Medulla oblongata (tissue), 1 donor: Measurements from ENCODE around the gene CACNA1I.

Experiments used
- DNase-seq: peaks from one replicate; pipeline ENCODE4 v3.0.0-alpha.2; 2015; ENCODE audit errors: extremely low spot score

CACNA1I gene

DNA sequence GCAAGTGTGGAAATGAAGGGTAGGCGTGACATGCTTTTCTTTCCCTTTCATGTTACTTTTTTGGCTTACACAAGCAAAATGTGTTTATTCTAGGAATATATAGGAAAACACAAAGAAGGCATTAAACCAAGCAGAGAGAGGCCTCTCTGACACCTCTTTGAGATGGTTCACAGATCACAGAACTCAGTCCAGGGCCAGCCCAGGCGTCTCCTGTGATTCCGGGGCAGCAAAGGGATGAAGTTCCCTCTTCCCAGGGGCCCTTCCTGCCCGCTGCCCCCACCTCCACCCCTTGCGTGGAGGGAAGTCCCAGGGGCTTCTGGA is 78.0 kb downstream of the CACNA1I start:
- no peak for DNase-seq

DNA sequence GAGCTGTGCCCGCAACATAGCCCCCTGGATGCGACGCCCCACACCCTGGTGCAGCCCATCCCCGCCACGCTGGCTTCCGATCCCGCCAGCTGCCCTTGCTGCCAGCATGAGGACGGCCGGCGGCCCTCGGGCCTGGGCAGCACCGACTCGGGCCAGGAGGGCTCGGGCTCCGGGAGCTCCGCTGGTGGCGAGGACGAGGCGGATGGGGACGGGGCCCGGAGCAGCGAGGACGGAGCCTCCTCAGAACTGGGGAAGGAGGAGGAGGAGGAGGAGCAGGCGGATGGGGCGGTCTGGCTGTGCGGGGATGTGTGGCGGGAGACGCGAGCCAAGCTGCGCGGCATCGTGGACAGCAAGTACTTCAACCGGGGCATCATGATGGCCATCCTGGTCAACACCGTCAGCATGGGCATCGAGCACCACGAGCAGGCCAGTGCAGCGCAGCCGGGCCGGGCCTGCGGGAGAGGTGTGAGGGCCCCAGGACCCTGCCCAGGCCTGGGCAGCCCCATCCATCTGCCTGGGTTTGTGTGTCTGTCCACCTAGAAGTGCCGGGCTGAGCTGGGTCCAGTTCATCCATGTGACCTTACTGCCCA is 79.0 kb downstream of the CACNA1I start:
- no peak for DNase-seq

DNA sequence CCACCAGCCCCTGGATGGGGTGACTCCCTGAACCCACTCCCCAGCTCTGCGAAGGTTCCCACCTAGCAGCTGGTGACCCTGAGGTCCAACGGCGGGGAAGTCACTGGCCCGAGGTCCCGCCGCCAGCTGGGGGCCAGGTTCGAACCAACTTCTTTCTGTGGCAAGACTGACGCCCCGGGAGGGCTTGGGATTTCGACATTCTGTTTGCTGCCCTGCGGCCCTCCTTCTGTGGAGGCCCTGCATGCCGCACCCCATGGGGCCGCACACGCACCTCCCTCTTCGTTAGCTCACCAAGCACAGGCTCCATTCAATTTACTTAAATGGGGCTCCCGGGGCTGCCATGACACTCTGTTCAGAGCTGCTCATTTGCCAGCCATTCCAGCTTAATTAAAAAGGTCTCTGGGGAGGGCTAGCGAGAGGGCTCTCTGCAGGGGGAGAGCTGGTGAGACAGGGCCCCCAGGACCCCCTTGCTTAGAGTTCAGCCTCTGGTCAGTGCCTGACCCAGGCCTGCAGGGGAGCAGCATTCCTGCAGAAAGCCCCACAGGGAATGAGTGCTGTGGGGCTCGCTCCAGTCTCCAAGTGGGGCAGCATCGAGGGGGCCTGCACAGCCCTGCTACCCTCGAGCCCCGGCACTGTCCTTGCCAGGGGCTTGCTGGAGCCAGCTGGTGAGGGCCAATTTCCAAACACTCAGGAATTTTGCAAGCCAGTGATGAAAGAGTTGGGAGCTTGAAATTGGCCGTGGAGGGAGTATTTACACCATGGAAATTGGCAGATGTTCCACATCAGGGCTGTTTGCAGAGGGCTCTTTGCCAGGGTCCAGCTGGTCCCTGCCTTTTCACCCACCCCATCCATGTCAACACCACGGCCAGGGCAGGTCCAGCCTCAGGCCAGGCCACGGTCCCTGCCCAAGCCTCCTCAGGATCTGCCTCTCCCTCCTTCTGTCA is 80.8 kb downstream of the CACNA1I start:
- DNase-seq, result no peak

DNA sequence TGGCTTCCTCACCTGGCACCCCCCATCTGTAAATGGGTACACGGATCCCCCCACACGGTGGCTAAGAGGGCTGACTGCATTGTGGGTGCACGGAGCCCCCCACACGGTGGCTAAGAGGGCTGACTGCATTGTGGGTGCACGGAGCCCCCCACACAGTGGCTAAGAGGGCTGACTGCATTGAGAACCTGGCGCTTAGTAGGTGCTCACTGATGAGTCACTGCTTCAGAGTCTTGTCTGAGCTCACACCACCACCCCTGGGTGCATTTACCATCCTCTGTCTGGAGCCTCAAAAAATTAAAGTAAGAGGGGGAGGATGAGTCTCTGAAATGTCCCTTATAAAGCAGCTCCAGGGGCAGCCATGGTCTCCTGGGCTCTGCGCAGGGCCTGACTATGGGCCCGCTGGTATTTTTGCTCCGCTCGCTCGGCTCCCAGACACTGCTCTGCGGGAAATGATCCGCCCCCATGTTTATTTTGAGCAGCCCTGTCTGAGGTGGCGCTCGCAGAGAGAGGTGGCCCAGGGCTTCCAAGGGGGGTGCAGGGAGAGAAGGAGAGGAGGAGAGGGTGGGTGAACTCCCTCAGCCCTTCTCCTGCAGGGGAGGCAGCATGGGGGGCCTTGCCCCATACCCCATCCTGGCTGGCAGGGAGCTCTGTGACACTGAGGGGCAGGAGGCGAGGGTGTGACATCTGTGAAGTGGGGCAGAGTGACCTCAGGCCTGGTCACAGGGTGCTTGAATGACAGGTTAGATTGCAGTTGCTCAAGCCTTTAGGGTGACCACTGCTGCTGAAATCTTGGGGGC is 82.6 kb downstream of the CACNA1I start:
- DNase-seq, result no peak

DNA sequence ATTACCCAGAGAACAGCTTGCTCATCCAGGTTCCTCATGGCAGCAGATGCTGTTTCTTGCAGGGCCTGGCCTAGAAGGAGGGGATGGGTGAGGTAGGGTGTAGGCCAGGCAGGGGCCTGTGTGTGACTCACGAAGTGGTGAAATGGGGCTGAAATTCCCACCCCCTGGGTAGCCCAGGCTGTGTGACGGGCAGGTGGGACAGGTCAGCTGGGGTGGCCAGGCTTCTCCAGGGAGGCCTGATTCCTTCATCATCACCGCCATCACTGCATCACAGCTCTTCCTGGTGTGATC is 83.2 kb downstream of the CACNA1I start:
- DNase-seq, result no peak

DNA sequence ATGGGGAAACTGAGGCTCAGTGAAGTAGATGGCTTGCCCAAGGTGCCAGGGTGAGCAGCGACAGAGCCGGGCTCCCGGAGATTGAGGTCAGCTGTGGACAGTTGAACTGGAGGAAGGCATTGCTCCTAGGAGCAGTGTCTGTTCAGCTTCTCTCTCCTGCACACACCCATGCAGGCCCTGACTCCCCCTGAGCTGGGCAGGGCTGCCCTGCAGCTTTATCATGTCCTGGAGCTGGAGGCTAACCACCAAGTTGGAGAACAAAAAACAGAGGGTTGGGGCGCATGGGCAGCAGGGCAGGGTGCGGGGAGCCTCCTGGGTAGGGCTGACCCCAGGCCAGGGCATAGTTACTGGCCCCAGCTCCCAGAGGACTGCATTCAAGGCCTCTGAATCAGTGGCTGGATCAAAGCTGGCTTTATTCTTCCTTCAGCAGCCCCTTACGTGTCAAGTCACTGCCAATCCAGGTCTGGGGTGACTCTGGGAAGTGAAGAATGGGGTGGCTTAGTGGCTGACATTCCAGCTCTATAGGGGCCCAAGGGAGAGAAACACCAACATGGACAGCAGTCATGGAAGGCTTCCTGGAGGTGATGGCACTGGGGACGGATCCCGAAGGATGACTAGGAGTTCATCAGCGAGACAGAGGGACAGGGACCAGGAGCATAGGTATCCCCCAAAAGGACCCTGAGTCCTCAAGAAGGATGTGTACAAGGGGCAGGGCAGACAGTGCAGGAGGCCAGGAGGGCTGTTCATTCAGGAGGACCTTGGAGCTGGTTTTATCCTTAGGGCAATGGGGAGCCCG is 83.8 kb downstream of the CACNA1I start:
- DNase-seq, result no peak

DNA sequence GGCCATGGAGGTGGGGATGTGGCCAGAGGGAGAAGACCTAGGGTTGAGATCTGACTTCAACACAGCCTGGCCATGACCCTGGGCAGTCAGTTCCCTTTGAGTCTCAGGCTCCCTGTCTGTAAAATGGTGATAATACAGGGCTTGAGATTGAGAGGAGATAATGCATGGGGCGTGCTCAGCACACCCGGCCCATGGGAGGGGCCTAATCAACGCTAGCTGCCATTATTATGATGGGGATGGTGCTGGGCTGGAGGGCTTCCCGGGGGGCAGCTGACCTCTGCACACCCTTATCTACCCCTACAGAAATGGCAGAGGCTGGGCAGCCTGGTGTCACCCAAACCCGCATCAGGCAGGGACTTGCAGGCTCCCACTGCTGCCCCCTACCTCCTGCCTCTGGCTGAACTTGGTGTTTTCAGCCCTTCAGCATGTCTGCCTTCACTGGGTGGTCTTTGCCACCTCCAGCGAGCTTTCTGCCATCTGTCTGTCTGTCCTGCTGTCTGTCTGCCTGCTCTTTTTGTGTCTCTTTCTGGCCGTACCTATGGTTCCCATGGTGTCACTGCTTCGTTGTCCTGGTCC is 84.5 kb downstream of the CACNA1I start:
- DNase-seq, result no peak

DNA sequence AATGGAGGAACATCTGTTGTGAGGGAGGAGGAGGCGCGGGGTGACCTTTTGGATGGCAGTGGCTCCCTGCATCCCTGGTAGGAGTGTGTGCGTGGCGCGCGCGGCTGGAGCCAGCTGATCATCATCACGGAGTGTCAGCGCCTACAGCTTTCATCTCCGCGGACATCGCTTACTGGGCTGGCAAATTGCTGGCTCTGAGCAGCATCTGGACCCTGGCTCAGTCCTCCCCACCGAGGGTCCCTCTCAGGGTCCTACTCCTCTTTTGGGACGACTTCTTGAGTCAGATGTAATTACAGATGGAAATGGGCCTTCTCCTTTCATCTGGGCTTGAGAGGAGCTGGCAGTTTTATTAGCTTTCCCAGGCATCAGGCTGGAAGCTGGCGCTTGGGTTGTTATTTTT is 85.3 kb downstream of the CACNA1I start:
- no peak for DNase-seq

DNA sequence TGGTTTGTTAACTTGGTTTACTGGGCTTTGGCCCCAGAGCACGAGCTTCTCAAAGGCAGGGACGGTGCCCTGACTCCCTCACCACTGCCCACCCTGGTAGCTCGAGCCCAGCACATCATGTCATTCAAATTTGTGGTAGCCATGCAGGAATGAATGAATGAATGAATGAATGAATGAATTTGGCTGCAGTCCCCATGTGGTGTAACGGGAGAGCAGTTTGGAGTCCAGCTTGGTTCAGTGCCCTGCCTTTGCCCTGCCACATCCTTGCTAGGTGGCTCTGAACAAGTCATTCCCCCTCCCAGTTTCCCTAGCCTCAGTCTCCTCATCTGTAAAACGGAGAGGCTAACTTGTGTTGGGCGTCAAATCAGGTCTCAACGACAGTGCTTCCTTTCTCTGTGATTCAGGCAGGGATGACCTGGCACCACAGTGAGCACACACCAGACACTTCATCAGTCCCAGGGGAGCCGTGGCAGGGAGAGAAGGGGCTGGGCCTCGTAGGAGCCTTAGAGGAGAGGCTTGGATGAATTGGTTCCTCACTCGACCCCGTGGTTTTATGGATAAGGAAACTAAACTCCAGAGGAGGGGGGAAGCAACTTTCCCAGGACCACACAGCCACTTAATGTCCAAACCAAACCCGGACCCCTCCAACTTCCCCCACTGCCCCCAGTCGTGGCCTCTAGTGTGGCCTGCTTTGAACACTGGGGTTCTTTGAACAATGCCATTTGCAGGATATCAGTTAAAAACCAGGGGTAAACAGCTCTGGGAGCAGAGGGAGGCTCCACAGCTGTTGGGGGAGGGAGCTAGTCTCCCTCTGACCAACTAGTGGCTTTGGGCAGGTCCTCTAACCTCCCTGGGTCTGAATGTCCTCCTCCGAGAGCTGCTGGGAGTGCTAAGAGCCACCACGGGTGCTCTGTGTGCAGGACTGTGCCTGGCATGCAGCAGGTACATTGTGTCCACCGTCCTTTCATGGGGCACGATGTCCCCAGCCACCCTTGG is 86.2 kb downstream of the CACNA1I start:
- DNase-seq, result peak; percentile 4

DNA sequence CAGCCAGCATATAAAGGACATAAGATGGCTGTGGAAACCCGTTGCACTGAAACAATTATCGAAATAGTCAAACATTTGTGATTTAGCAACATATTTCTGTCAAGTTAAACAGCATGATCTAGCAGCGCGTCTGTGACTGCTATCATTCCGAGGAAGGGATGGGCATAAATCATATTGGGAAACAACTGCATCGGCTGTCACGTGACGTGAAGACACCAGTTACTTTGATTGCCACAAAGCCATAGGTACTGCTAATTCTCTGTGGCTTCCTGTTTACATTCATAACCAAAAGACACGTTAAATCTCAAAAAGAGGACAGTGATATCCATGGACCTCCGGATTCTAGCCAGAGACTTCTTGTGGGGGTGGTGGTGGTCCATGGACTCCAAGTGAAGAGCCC is 87.8 kb downstream of the CACNA1I start:
- DNase-seq, result no peak

DNA sequence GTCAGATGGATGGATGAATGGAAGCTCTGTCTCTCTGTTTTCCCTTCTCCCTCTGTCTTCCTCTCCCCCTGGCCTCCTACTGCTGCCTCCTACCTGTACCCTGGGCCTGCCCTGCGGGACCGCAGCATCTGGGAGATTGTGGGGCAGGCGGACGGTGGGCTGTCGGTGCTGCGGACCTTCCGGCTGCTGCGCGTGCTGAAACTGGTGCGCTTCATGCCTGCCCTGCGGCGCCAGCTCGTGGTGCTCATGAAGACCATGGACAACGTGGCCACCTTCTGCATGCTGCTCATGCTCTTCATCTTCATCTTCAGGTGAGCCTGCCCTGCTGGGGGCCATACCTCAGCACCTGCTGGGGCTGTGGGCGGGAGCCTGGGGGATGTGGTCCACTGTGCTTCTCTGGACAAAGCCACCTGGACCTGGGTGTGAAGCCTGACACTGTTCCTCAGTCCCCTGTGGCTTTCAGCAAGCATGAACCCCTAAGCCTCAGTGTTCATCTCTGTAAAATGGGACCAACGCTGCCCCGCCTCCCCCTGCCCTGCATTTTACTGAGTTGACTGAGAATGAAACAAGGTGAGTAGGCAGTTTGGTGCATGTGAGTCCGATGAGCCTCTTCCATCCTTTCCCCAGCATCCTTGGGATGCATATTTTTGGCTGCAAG is 88.4 kb downstream of the CACNA1I start:
- no peak for DNase-seq

DNA sequence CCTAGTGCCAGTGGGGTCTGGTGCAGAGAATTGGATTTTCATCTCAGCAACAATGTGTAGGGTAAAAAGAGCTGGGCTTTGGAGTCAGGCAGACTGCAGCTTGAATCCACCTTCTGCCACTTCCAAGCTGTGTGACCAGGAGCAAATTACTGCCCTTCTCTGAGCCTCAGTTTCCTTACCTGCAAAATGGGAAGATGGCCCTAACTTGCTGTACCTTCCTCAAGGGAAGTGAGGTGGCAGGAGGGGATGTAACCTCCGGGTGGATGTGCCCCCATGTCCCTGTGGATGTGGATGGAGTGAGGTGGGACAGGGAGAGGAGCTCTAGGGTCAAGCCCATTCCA is 90.9 kb downstream of the CACNA1I start:
- no peak for DNase-seq

DNA sequence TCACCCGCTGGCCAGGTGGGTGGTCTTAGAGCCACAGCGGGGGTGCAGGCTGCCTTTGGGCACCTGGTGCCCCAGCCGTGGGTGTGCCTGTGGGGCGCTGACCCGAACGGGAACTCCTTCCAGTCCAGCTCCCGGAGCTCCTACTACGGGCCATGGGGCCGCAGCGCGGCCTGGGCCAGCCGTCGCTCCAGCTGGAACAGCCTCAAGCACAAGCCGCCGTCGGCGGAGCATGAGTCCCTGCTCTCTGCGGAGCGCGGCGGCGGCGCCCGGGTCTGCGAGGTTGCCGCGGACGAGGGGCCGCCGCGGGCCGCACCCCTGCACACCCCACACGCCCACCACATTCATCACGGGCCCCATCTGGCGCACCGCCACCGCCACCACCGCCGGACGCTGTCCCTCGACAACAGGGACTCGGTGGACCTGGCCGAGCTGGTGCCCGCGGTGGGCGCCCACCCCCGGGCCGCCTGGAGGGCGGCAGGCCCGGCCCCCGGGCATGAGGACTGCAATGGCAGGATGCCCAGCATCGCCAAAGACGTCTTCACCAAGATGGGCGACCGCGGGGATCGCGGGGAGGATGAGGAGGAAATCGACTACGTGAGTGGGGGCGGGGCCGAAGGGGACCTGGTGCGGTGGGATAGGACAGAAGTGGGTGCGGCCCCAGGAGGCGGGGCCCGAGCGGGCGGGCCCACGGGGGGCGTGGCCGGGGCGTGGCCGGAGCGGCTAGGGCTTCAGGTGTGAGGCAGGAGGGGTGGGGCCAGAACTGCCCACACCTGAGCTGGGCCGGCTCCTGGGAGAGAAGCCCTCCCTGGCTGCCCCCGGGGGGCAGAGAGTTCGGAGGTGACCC is 91.5 kb downstream of the CACNA1I start:
- DNase-seq, result no peak

DNA sequence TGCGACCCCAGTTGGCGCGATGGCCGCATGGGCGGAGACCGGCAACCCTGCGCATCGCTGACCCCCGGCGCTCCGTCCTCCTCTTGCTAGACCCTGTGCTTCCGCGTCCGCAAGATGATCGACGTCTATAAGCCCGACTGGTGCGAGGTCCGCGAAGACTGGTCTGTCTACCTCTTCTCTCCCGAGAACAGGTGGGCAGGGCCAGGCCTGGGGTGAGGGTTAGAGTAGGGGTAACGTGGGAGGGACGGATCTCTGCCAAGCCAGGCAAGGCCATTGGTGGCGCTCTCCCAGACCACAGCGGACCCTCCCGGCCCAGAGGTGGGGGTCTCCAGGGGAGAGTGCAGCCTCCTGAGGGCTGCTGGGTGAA is 92.1 kb downstream of the CACNA1I start:
- DNase-seq, result no peak

DNA sequence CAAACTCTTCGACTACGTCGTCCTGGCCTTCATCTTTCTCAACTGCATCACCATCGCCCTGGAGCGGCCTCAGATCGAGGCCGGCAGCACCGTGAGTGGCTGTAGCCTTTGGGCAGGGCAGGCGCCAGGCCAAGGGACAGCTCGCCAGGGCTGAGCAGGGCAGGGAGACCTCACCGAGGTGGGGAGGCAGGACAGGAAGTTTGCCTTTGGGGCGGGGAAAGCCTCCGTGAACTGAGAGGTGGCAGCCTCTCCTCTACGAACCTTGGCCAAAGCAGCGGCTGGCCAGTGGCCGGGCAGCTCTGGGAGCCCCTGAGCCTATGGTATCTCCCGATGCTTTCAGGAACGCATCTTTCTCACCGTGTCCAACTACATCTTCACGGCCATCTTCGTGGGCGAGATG is 93.2 kb downstream of the CACNA1I start:
- no peak for DNase-seq

DNA sequence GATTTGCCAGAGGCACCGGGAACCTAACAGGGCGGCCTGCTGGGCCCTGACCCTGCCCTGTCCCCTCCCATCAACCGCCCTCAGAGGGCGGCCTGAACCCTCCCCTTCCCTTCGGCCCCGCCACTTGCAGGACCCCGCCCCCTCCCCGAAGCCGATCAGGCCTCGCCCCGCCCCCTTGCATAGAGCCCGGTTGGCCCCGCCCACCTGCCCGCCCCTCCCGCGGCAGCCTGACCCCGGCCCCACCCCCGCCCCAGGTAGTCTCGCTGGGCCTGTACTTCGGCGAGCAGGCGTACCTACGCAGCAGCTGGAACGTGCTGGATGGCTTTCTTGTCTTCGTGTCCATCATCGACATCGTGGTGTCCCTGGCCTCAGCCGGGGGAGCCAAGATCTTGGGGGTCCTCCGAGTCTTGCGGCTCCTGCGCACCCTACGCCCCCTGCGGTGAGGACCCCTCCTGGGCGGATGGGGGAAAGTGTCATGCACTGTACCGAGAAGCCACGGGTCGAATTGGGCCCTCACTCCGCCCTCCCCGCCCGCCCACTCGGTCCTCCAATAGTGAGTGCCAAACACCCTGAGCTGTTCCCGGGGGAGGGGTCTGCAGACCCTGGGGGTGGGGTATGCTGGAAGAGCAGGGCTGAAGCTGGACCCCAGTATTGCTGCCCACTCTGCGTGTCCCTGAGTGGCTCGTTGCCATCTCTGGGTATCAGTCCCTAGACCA is 94.1 kb downstream of the CACNA1I start:
- DNase-seq, result no peak

DNA sequence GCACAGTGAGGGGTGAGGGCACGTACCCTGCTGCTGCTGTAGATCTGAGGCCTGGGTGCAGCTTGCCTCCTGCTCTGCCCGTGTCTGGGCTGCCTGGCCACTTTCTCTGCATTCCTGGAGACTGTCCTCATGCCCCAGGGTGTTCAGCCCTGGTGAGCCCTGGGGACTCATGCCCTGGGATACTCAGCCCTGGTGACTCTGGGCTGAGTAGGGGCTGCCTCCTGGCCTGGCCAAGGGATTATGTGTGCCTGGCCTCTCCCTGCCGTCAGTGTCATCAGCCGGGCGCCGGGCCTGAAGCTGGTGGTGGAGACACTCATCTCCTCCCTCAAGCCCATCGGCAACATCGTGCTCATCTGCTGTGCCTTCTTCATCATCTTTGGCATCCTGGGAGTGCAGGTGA is 94.7 kb downstream of the CACNA1I start:
- no peak for DNase-seq

DNA sequence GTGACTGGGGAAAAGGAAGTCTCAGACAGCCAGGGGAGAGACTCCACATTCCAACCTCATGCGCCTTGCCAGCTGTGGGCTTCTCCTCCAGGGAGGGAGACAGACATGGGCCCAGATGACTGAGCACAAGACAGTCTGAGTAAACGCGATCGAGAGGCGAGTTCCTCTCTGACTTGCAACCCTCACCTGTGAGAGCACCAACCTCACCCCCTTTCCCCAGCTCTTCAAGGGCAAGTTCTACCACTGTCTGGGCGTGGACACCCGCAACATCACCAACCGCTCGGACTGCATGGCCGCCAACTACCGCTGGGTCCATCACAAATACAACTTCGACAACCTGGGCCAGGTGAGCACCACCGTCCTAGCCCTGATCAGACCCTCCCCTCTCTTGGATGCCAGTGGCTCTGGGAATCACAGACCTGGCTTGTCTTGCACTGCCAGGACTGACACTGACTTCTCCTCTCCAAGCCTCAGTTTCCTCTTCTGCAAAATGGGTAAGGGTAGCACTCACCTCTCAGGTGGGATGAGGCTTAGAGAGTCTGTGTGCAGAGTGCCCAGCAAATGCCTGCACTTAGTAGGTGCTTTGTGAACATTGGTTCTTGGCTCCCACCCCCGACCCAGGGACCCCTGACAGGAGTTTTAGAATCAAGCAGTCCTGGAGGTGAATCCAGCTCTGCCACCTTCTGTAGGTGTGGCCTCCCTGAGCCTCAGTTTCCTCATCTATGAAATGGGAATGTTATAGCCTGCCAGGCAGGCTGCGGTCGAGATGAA is 95.3 kb downstream of the CACNA1I start:
- no peak for DNase-seq
